H1 (cell line): ENCODE measurements around the gene PIGM. TPM values are rescaled to one million over a fixed set of nuclear protein-coding genes. Genes with fewer than 3 reads are reported as not detected.

Experiments
- CTCF ChIA-PET: fragments of 300-600 bp; sonication (Branson Sonifier 250); formaldehyde crosslinking; loops from one replicate; lab custom pipeline; 2021; ENCODE audit not compliant: partially characterized antibody; lab: Charles Lee
- POLR2A ChIA-PET: fragments of 300-600 bp; sonication (Branson Sonifier 250); formaldehyde crosslinking; loops from one replicate; lab custom pipeline; 2021; ENCODE audit warnings: inconsistent platforms; ENCODE audit not compliant: partially characterized antibody; lab: Charles Lee
- DNase-seq, 2 experiments: peaks; one replicate each; pipeline versions ENCODE4 v3.0.0 to v3.0.0-alpha.2; 2010 to 2022; ENCODE audit warnings: low spot score in 2 of 2, low read depth in 1 of 2, mixed read lengths in 1 of 2
- FAIRE-seq: peaks from 2 replicates; lab custom pipeline; 2011; peaks lifted over from hg19 to GRCh38; lab: Jason Lieb, UNC
- H2AFZ ChIP-seq: 2 replicates; pipeline ENCODE4 v1.8.1; 2012; ENCODE audit warnings: low read length, inconsistent platforms
- H2AK5ac ChIP-seq: 2 replicates; pipeline ENCODE4 v1.6.1; 2013; ENCODE audit warnings: low read depth, low read length
- H2BK120ac ChIP-seq: replicated peaks from 2 replicates; pipeline ENCODE3; 2013; ENCODE audit warnings: low read depth, low read length, inconsistent platforms
- H2BK12ac ChIP-seq: 2 replicates; pipeline ENCODE4 v1.6.1; 2013; ENCODE audit warnings: low read depth, low read length
- H2BK15ac ChIP-seq: 2 replicates; pipeline ENCODE4 v1.6.1; 2013; ENCODE audit warnings: low read length
- H2BK20ac ChIP-seq: 2 replicates; pipeline ENCODE4 v1.6.1; 2013; ENCODE audit warnings: low read length
- H2BK5ac ChIP-seq: 2 replicates; pipeline ENCODE4 v1.6.1; 2013; ENCODE audit warnings: low read depth, low read length
- H3K14ac ChIP-seq: 2 replicates; pipeline ENCODE4 v1.6.1; 2013; ENCODE audit warnings: inconsistent platforms; ENCODE audit not compliant: insufficient read length
- H3K18ac ChIP-seq: 2 replicates; pipeline ENCODE4 v1.6.1; 2013; ENCODE audit warnings: low read length; ENCODE audit errors: extremely low read depth
- H3K23ac ChIP-seq: 2 replicates; pipeline ENCODE4 v1.6.1; 2013; ENCODE audit warnings: inconsistent platforms; ENCODE audit not compliant: insufficient read length
- H3K23me2 ChIP-seq: 2 replicates; pipeline ENCODE4 v1.6.1; 2013; ENCODE audit warnings: low read depth, low read length
- H3K27ac ChIP-seq: 2 replicates; pipeline ENCODE4 v1.6.1; 2011; ENCODE audit warnings: low read depth, low read length, inconsistent platforms
- H3K27me3 ChIP-seq, 4 experiments: replicated peaks in 1 of 4; 1 replicate in 1 of 4; 2 replicates in 3 of 4; pipeline versions ENCODE4 v1.6.1 to v1.8.1; 2011 to 2013; ENCODE audit warnings: low read length in 3 of 4, mild to moderate bottlenecking in 3 of 4, inconsistent platforms in 2 of 4, mixed read lengths in 2 of 4, moderate library complexity in 1 of 4; ENCODE audit not compliant: control insufficient read depth in 3 of 4, insufficient read depth in 3 of 4; ENCODE audit errors: extremely low read depth in 1 of 4
- H3K36me3 ChIP-seq, 4 experiments: 2 replicates each; pipeline versions ENCODE4 v1.6.1 to v1.8.1; 2011 to 2013; ENCODE audit warnings: mild to moderate bottlenecking in 4 of 4, low read length in 3 of 4, moderate library complexity in 2 of 4, control low read depth in 1 of 4, inconsistent platforms in 1 of 4; ENCODE audit not compliant: insufficient read depth in 4 of 4, control insufficient read depth in 2 of 4
- H3K4ac ChIP-seq: replicated peaks from 2 replicates; pipeline ENCODE3; 2013; ENCODE audit warnings: low read length, low read depth, mixed read lengths, inconsistent platforms; ENCODE audit not compliant: insufficient read length
- H3K4me1 ChIP-seq, 4 experiments: replicated peaks in 1 of 4; 1 replicate in 1 of 4; 2 replicates in 3 of 4; pipeline versions ENCODE4 v1.6.1 to v1.8.1; 2011 to 2013; ENCODE audit warnings: low read length in 3 of 4, inconsistent platforms in 2 of 4, mixed read lengths in 1 of 4; ENCODE audit not compliant: insufficient read depth in 4 of 4, control insufficient read depth in 3 of 4
- H3K4me2 ChIP-seq, 2 experiments: 2 replicates each; pipeline versions ENCODE4 v1.6.1 to v1.8.1; 2011 to 2013; ENCODE audit warnings: low read depth in 2 of 2, low read length in 2 of 2, control low read depth in 1 of 2, inconsistent platforms in 1 of 2, mild to moderate bottlenecking in 1 of 2; ENCODE audit not compliant: insufficient read depth in 1 of 2
- H3K4me3 ChIP-seq, 4 experiments: fragments of 200-600, 300-600 bp in 1 of 4; sonication (generic), shearing (Covaris generic), sonication (Bioruptor Twin) in 1 of 4; 2 replicates each; pipeline versions ENCODE4 v1.5.1 to v1.8.1; 2011 to 2016; ENCODE audit warnings: low read length in 4 of 4, low read depth in 3 of 4, control low read depth in 2 of 4, inconsistent platforms in 2 of 4, mild to moderate bottlenecking in 2 of 4, mixed read lengths in 1 of 4, moderate library complexity in 1 of 4; ENCODE audit not compliant: insufficient read depth in 2 of 4; ENCODE audit errors: extremely low read depth in 1 of 4
- H3K56ac ChIP-seq: replicated peaks from 2 replicates; pipeline ENCODE3; 2013; ENCODE audit warnings: low read depth, mild to moderate bottlenecking, mixed read lengths, low read length, inconsistent platforms; ENCODE audit not compliant: insufficient read length
- H3K79me1 ChIP-seq: 2 replicates; pipeline ENCODE4 v1.6.1; 2013; ENCODE audit warnings: low read depth, low read length, control low read depth
- H3K79me2 ChIP-seq, 2 experiments: 2 replicates each; pipeline versions ENCODE4 v1.6.1 to v1.8.1; 2012 to 2013; ENCODE audit warnings: low read length in 2 of 2, mild to moderate bottlenecking in 2 of 2, inconsistent platforms in 1 of 2; ENCODE audit not compliant: insufficient read depth in 2 of 2, control insufficient read depth in 1 of 2
- H3K9ac ChIP-seq, 4 experiments: replicated peaks in 1 of 4; 1 replicate in 1 of 4; 2 replicates in 3 of 4; pipeline versions ENCODE4 v1.6.1 to v1.8.1; 2011 to 2013; ENCODE audit warnings: low read depth in 3 of 4, low read length in 3 of 4, control low read depth in 2 of 4, mild to moderate bottlenecking in 2 of 4, moderate library complexity in 2 of 4, inconsistent platforms in 1 of 4; ENCODE audit errors: extremely low read depth in 1 of 4
- H3K9me3 ChIP-seq, 2 experiments: 2 replicates each; pipeline versions ENCODE4 v1.6.1 to v1.8.1; 2012 to 2013; ENCODE audit warnings: mild to moderate bottlenecking in 2 of 2, moderate library complexity in 2 of 2, control low read depth in 1 of 2, inconsistent platforms in 1 of 2, low read depth in 1 of 2, low read length in 1 of 2, mixed read lengths in 1 of 2; ENCODE audit not compliant: insufficient read depth in 2 of 2
- H4K20me1 ChIP-seq, 2 experiments: replicated peaks in 1 of 2; 2 replicates each; pipeline versions ENCODE3 to v1.8.1; 2011 to 2013; ENCODE audit warnings: inconsistent platforms in 2 of 2, low read length in 2 of 2, mild to moderate bottlenecking in 1 of 2; ENCODE audit not compliant: insufficient read depth in 2 of 2, control insufficient read depth in 1 of 2
- H4K5ac ChIP-seq: 2 replicates; pipeline ENCODE4 v1.6.1; 2013; ENCODE audit warnings: low read length, low read depth, mixed read lengths, inconsistent platforms; ENCODE audit not compliant: insufficient read length
- H4K8ac ChIP-seq: 2 replicates; pipeline ENCODE4 v1.8.0; 2013; ENCODE audit warnings: mild to moderate bottlenecking, moderate library complexity, low read length, inconsistent platforms; ENCODE audit not compliant: insufficient read depth; ENCODE audit errors: extremely low read depth
- H4K91ac ChIP-seq: replicated peaks from 2 replicates; pipeline ENCODE3; 2013; ENCODE audit warnings: low read length, mixed read lengths, inconsistent platforms; ENCODE audit not compliant: insufficient read length
- FOSL1 ChIP-seq: IDR thresholded peaks from 2 replicates; pipeline ENCODE4 v1.6.1; 2011; ENCODE audit warnings: mild to moderate bottlenecking, low read depth, low read length, moderate library complexity; ENCODE audit not compliant: insufficient read depth
- WGBS, 2 experiments: shearing (Covaris generic) in 1 of 2; methylation state at CpG; one replicate each; pipeline versions ENCODE4 v1.1.6 to v1.1.7; 2013 to 2015; ENCODE audit warnings: low lambda C conversion rate in 2 of 2, mixed read lengths in 2 of 2, inconsistent platforms in 1 of 2, low coverage in 1 of 2, missing lambda C conversion rate in 1 of 2; ENCODE audit not compliant: insufficient replicate concordance in 2 of 2, insufficient coverage in 1 of 2, insufficient read length in 1 of 2; ENCODE audit errors: extremely low coverage in 1 of 2, missing lambda C conversion rate in 1 of 2; 5-methylcytosine and 5-hydroxymethylcytosine counted together
- polyA plus RNA-seq, 7 experiments: library from polyadenylated mRNA; depleted of rRNA in 3 of 7; stranded (reverse) in 5 of 7; unstranded in 2 of 7; fragments of >200 nt in 5 of 7; fragments of 200-250 nt in 2 of 7; gene quantifications; 1 replicate in 5 of 7; 2 replicates in 1 of 7; 4 replicates in 1 of 7; pipeline versions ENCODE4 v1.2.1 to v1.2.3, GENCODE V29; 2011 to 2013; ENCODE audit warnings: missing spikeins in 2 of 7, mixed read lengths in 2 of 7
- total RNA-seq: library from RNA; stranded (reverse); fragmentation: NEBNext Ultra II Directional; extraction: Animal tissue kit (Norgen Biotek cat#: 25700); gene quantifications from 2 replicates; pipeline ENCODE4 v1.2.1, GENCODE V29; 2021

The PIGM gene
- total and polyA plus RNA-seq, 2 of the 8 experiments (the other 6 are each of a cell fraction or from before 2014, with no cell fraction given): 5.4 to 6.0 TPM

- Histone ChIP-seq H2BK5ac (no peak overlapping the region), H4K5ac (no peak overlapping the region), H3K9ac (no peak overlapping the region), H3K4me1 (no peaks in the 10 kb centered on the region), H2AK5ac (no peak overlapping the region), H2BK12ac (no peak overlapping the region), H4K8ac (no peak overlapping the region), H2BK120ac (no peak overlapping the region), H3K79me1 (no peaks in the 10 kb centered on the region), H3K14ac (no peak overlapping the region), H3K18ac (no peak overlapping the region), H3K4me2 (no peak overlapping the region), H3K4ac (no peak overlapping the region), H3K36me3 (no peaks in the 10 kb centered on the region), H3K79me2 (no peaks in the 10 kb centered on the region), H3K9me3 (peaks cover 0 to 5% of the 10 kb centered on the region in 2 experiments; a peak in 1 of 4 replicates), H2BK20ac (no peak overlapping the region), H3K27ac (no peak overlapping the region), H2BK15ac (no peak overlapping the region), H3K4me3 (no peak overlapping the region), H3K56ac (no peak overlapping the region), H3K27me3 (no peaks in the 10 kb centered on the region), H2AFZ (no peak overlapping the region), H3K23me2 (no peaks in the 10 kb centered on the region; the same call in 1 of the 2 replicates), H3K23ac (no peak overlapping the region), H4K91ac (no peak overlapping the region), H4K20me1 (no peaks in the 10 kb centered on the region)
- DNase-seq: peak in 1 of 2 experiments; percentile 22
- no peak for TF ChIP-seq FOSL1
- POLR2A ChIA-PET: interaction anchor here (0.7 to 1.2 kb wide), 2 partner anchors 14 to 60 kb away, joined by 3 read pairs; no protein-coding TSS in a partner anchor
- CTCF ChIA-PET: interaction anchor here (0.9 to 8.9 kb wide), 5 partner anchors 13 to 192 kb away, joined by 4 to 98 read pairs (median 4); no protein-coding TSS in a partner anchor
- 87% methylated on average over 5 of the region's 5 CpGs; no CpG with 5 or more reads in 1 of the 2 experiments for WGBS, 2 experiments
- no peak for FAIRE-seq
Measured at GRCh38 chr1:159990005-159990404, 41.8 kb downstream of the PIGM start.
